Measurements from ENCODE around the gene PSMB5. TPM values are rescaled to one million over a fixed set of nuclear protein-coding genes. Genes with fewer than 3 reads are reported as not detected.

PSMB5 gene
- total RNA-seq, 1 donor from 2014 or later = 115 TPM

GRCh38 chr14:23058654-23059504 is 24.2 kb upstream of the PSMB5 start:
- DNase-seq = no peak

DNA sequence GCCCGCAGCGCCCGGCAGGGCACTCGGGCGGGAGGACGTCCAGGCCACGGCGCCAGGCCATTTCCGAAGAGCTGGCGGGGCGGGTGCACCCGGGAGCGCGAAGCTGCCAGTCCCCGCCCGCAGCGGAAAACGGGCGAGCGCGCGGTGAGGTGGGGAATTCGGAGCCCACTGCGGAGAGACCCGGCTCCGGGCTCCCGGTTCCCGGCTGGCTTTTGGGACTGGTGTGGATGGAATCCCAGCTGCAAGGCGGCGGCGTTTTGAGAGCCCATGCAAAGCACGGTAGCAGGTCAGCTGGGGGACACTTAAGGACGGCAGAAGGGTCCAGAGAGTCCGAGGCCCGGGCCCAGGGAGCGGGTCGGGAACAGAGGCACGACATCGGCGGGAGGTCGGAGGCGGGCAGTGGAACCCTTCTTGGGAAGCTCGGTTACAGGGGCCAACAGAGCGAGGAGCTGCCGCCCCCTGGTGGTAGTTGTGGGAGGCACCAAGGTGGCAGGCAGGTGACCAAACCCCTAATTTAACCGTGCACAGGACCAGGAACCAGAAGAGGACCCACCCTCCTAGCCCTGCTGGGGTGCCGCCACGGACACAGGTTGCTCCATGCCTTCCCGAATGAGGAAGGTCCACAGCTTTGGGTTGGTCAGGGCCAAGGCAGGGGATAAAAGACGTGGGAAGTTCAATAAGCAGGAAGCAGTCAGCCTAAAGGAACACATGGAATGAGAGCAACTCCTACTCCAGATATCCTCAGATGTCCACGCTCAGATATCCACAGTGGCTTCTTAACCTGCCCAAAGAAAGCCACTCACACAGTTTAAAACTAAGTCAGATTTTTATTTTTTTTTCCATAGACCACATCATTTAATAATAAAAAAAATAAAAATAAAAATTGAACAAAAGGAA is 23.3 kb upstream of the PSMB5 start:
- DNase-seq = no peak

DNA sequence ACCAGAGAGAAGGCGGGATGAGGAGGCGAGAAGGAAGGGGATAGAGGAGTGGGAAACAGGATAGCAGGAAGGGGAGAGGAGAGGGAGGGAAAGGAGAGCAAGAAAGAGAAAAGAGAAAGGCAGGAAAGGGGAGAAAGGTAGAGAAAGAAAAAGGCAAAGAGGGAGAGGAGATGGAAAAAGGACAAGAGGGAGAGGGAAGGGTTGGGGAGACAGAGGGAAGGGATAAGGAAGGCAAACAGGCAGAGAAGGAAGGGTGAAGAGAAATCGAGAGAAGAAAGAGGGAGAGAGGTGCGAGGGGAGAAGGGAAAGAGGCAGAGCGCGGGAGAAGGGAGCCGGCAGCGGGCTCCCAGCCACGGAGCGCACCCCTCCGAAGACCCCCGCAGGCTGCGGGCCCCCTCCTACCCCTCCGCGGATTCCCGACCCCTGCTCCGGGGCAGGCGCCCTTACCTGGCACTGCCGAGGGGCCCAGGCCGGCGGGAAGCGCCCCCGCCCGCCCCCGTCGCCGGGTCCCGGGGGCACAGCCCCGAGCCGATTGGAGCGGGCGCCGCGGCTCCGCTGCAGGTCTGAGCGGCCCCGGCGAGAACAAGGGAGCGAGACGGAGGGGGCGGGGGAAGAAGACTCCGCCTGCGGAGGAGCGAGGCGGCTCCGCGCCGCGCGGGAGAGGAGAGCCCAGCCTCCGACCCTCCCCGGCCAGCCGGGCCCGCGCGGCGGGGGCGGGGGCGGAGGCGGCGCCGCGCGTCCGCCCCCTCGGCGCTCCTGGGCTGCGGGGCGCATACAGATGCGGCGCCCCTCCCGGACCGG is 22.5 kb upstream of the PSMB5 start, which contains the start of gene CDH24:
Gene CDH24 (minus strand): TSS at position 565 of the 801 bp plus-strand sequence. CDS start 1,787 bp downstream, outside the sequence.
- no peak for DNase-seq

GRCh38 chr14:23056145-23056955 is 21.6 kb upstream of the PSMB5 start:
- no peak for DNase-seq

DNA sequence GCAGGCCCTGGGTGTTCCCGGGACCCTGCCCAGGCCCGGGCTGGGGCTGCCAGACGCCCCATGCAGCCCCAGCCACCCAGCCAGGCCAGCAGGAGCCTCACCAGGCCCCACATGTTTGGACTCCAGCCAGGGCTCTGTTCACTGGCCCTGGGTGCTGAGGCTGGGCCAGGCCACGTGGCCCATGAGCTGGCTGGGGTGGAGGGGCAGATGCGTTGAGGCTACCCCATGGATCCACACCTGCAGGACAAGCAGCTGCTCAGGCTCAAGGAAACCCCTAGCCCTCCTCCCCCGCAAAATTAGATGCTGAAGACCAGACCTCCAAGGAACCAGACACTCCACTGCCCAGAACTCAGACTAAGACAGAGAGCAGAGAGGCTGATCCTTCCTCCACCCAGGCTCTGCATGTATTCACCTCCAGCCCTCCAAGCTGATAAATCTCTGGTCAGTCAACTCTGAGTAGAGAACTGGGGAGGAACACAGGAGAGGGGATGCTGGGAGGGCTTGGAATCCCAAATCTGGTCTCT is 21.0 kb upstream of the PSMB5 start:
- DNase-seq = no peak

- DNase-seq = no peak
Measured at GRCh38 chr14:23055147-23055550, 20.4 kb upstream of the PSMB5 start.

GRCh38 chr14:23054000-23054811 is 19.5 kb upstream of the PSMB5 start:
- DNase-seq = no peak

GRCh38 chr14:23053426-23053825 is 18.7 kb upstream of the PSMB5 start:
- DNase-seq = no peak

DNA sequence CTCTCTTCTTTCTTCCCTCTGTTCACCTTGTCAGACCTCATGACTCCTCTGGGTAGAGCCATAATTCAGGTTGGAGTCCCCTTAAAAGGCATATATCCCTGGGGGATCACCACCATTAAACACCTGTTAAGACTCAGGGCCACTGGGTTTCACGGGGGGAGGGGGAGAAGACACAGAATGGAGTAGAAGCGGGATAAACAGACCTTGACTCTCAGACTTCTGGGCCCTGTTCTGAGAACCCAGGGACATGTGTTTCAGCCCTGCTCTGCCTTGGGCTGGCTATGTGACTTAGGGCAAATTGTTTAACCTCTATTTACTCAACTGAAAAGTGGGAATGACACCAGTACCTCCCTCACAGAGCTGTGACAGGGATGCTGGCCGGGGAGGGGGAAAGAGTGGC is 18.0 kb upstream of the PSMB5 start:
- DNase-seq = no peak

- DNase-seq = no peak
Measured at GRCh38 chr14:23052182-23052623, 17.5 kb upstream of the PSMB5 start.

DNA sequence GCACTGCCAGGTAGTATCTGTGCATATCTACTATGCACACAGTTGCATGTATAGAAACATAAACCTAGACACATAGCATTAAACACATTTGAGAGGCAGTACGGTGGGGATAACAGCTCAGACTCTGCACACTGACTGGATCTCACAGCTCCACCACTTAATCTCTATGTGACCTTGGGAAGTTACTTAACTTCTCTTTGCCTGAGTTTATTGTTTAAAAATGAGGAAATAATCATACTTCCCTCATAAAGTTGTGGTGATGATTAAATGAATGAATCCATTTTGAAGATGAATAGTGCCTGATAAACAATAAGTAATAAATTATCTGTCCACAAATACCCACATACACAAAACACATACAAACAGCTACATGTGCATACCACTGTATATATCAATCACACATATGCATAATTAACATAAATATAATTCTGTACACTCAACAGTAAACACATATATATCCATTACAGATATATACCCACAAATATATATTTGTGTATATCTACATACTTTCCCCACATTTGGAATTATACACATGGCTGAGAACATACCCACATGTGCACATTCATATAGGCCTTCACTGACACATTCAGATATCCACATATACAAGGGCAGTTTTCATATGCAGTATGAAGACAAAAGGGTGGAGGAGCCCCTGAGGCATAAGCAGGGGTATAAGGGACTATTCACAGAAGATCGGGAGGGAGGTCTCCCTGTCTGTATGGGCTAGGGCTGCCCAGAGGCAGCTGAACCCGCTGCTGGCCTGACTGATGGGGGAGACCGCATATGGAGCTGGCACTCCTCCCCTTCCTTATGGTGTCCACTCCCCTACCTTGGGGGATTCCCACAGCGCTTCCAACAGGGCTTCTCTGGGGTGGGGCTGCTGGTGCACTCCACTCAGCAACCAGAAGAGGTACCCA is 16.7 kb upstream of the PSMB5 start:
- no peak for DNase-seq

DNA sequence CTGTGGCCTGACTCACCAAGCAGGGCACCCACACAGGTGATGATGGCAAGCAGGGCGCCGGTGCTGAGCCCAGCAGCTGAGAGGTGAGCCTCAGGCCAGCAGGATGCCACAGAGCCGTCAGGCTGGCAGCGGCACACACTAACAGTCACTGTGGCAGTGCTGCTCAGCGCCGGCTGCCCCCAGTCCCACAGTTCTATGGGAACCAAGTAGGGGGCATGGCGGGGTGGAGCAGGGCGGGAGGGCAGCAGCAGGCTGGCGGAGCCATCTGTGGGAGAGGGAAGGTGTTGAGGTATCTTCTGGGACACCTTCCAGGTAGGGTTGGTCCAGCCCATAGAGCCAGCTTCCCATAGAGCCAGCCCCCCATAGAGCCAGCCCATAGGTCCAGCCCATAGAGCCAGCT is 14.3 kb upstream of the PSMB5 start:
- no peak for DNase-seq

GRCh38 chr14:23047751-23048693 is 13.3 kb upstream of the PSMB5 start:
- DNase-seq = no peak

DNA sequence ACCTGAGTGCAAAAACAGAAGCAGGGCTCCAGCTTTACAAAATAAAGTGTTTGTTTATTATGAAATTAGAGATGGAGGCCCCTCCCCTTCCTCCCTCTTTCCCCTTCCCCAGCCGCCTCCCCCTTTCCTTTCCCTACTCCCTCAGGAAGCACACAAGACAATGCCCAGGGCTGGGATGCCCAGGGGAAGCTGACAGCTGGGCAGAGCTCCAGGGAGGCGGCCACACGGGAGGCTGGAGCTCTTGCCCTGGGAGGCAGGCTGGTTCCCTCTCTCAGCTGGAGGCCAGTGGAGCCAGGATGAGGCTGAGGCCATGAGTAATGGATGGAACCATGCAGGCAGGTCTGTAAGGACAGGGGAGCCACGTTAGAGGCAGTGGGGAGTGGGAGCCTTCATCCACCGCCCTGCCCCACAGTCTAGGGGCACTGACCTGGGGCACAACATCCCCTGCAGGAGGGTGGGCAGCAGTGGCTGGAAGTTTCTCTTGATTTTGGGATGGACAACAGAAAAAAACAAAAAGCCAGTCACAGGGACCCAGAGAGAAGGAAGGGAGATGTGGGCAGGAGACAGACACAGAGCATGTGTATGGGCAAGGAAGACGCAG is 12.4 kb upstream of the PSMB5 start:
- DNase-seq = no peak

DNA sequence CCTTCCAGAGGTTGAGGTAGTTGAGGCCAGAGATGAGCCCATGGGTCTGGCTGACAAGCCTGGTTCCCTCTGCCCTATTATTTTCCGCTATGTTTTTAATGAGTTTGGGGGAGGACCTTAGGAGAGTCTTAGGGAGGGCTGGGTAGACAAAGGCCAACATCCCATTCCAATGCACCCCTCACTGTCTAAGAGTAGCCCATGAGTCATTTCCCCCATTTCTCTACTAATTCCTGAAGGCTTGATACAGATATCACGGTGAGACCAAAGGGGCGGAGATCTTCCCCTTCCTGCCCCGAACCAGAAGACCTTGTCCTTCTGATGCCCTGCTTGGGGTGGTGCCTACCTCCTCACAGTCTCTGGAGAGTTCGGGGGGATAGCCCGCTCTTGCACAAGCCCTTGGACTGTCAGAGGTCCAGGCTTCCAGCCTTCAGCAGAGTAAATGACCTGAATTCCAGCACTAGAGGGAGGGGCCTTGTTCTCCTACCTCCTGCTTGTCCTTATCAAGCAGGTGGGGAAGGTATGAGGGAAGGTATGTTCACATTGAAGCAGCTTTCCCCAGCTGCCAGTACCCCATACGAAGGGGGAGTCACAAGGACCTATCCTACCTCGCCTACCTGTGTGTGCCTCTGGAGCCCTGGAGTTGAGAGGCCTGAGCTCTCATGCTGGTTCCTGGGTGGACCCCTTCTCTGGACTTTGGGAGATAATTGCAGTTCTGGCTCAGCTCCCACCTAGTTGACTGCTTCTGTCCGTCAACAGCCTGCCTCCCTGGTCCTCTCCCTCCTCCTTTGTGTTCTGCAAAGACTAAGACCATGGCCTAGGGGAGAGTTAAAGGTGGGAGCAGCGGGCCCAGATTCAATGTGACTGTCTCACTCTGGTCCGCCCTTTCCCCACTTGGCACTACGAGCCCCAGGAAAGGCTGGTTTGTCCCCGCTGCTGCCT is 11.0 kb upstream of the PSMB5 start:
- no peak for DNase-seq

- DNase-seq = no peak
Measured at GRCh38 chr14:23044840-23045239, 10.1 kb upstream of the PSMB5 start.
